Heart left ventricle (tissue), 13 donors: ENCODE measurements around the gene C2orf81.

Experiments
- POLR2A ChIP-seq, 2 donors: fragments of 450-650 bp; IDR thresholded peaks; one replicate each; pipeline ENCODE4 v1.6.1; 2017; ENCODE audit warnings: antibody characterized with exemption in 2 of 2, mild to moderate bottlenecking in 2 of 2, moderate library complexity in 2 of 2
- TF ChIP-seq, protein P1 (sequence below), 12 donors: fragments of 200-600 bp; sonication (generic) in 4 of 12; IDR thresholded peaks; one replicate each; pipeline versions ENCODE4 v1.5.0 to v1.8.0; 2018 to 2022; ENCODE audit warnings: antibody characterized with exemption in 12 of 12, mild to moderate bottlenecking in 5 of 12
- donor health status: ischemic (EF 13 %, LVEDD 7.1; RV severe dilation, severe dysfunction).
- donor health status: DM: no; HTN: yes; CAD: no.
- donor health status: DM: no; HTN: no; CAD: no.
- donor health status: ischemic (EF 25% LVEDD 6.9; RV normal size, moderate dysfunction).
- donor health status: ischemic (EF 25% LVEDD 5.7; RV mildly dilated, moderate dysfunction).
- donor health status: ischemic (EF 35%, LVEDD 5.7; RV mildly dilated, moderate dysfunction).
- donor health status: nonischemic (EF 11% LVEDD 7.7; RV severe dilation, severe dysfunction).
- donor health status: DM: yes; HTN: yes; CAD: no.
- donor health status: PGD.
- donor health status: ischemic (EF 29% LVEDD 5.4; RV normal size, mild dysfunction).
- donor health status: nonischemic (EF 23%, LVEDD 6.1; RV moderate dilation, normal function).

DNA sequence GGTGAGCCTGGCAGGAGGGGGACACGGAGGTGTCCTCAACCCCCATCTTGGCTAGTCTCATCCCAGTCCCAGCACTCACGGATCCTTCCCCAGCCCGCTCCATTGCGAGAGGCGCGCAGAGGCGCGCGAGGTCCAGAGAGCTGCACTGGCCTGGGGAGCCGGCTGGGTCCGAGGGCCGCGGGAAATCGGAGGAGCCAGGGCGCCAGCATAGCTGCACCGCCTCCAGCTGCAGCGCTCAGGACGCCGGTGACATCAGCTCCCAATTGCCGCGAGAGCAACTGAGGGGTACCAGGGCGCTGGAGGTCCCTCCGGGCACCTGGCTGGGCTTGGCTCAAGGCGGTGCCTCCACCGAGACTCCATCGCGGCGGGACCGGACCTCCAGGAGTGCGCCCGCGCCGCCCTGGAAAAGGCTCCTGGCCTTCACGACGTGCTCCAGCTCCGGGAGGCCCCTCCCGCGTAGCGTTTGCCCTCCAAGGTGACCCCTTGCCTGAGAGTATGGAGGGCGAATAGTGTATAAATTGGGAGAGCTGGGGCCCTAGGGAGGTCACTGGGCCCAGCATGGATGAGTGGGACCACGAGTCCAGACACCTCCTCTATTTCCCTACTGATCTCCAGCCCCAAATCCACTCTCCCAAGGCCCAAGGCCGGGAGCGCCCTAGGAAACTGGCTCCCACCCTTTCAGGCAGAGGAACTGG is 14.8 kb upstream of the C2orf81 start:
- TF ChIP-seq, protein P1, sequence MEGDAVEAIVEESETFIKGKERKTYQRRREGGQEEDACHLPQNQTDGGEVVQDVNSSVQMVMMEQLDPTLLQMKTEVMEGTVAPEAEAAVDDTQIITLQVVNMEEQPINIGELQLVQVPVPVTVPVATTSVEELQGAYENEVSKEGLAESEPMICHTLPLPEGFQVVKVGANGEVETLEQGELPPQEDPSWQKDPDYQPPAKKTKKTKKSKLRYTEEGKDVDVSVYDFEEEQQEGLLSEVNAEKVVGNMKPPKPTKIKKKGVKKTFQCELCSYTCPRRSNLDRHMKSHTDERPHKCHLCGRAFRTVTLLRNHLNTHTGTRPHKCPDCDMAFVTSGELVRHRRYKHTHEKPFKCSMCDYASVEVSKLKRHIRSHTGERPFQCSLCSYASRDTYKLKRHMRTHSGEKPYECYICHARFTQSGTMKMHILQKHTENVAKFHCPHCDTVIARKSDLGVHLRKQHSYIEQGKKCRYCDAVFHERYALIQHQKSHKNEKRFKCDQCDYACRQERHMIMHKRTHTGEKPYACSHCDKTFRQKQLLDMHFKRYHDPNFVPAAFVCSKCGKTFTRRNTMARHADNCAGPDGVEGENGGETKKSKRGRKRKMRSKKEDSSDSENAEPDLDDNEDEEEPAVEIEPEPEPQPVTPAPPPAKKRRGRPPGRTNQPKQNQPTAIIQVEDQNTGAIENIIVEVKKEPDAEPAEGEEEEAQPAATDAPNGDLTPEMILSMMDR (IDR thresholded peaks at IDR 0.05): no peak
- TF ChIP-seq POLR2A (IDR thresholded peaks at IDR 0.05): no peak
